Loucy (cell line): ENCODE results near the gene FMNL3.

Experiments
- EZH2phosphoT487 ChIP-seq: fragments of 200-600 bp; IDR thresholded peaks from 2 replicates; pipeline ENCODE4 v1.6.1; 2018; ENCODE audit warnings: antibody characterized with exemption, mild to moderate bottlenecking, moderate library complexity, borderline replicate concordance
- TF ChIP-seq, protein P1 (sequence below): fragments of 200-600 bp; sonication (generic); conservative IDR thresholded peaks from 2 replicates; pipeline ENCODE4 v1.5.1; 2014; ENCODE audit warnings: mild to moderate bottlenecking, antibody characterized with exemption, low read length

DNA sequence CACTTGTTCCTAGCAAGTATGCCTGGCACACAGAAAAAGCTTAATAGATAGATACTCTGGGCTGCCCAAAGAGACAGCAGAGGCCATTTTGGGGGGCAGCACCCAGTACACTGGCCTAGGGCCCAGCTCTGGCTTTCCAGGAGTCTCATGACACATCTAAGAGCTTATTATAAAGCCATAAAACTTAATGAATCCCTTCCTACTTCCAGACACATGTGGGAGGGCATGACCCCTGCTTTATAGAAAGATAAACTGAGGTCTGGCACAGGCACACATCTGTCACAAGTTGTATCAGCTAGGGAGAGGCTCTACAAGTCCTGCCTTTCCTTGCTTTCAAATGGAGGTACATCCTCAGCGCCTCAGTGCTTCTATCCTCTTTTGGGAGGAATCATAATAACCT, 27.1 kb downstream of the FMNL3 start:
- TF ChIP-seq, protein P1, sequence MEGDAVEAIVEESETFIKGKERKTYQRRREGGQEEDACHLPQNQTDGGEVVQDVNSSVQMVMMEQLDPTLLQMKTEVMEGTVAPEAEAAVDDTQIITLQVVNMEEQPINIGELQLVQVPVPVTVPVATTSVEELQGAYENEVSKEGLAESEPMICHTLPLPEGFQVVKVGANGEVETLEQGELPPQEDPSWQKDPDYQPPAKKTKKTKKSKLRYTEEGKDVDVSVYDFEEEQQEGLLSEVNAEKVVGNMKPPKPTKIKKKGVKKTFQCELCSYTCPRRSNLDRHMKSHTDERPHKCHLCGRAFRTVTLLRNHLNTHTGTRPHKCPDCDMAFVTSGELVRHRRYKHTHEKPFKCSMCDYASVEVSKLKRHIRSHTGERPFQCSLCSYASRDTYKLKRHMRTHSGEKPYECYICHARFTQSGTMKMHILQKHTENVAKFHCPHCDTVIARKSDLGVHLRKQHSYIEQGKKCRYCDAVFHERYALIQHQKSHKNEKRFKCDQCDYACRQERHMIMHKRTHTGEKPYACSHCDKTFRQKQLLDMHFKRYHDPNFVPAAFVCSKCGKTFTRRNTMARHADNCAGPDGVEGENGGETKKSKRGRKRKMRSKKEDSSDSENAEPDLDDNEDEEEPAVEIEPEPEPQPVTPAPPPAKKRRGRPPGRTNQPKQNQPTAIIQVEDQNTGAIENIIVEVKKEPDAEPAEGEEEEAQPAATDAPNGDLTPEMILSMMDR = no peak
- TF ChIP-seq EZH2phosphoT487 = no peak
